NCI-H748 treated with DMSO at 0.1 percent for 48 hours (cell line): Measurements from ENCODE around the gene FAM124B.

Source experiments
- DNase-seq: peaks from one replicate; lab custom pipeline; 2025; lab: John Stamatoyannopoulos, UW

Gene FAM124B

DNA sequence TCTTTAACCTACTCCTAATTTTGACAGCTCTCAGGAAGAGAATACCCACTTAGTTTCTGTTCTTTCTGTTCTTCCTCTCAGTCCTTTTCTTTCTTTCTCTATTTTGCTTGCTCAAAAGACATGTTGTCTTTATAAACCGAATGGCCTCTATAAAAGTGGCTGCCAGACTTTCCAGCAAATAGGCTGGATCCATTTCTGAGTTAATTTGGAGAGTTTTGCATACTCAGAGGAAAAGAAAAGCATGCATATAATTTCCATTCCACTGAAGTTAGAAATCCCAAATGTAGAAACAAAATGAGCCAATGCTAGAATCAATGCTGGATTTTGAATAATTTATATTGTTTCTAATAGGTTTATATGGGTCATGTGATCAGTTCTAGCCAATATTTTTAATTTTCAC is 65.9 kb downstream of the FAM124B start:
- no peak for DNase-seq

DNA sequence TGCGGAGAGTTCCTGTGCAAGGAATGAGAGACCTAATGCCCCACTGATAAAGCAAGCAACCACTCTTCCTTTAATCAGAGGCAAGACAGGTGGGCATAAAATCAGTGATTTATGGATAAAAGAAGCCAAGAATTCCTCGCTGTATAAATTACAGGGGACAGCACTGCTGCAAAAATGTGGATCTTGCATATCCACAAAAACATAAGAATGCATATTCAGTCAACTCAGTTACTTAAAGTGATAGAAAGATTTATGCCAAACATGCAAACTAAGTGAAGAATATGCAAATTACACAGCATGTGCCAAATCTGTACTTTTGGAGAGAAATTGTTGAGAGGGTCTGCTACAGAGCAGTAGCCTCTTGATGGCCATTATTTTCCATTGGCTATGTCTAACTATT is 67.2 kb downstream of the FAM124B start:
- no peak for DNase-seq

DNA sequence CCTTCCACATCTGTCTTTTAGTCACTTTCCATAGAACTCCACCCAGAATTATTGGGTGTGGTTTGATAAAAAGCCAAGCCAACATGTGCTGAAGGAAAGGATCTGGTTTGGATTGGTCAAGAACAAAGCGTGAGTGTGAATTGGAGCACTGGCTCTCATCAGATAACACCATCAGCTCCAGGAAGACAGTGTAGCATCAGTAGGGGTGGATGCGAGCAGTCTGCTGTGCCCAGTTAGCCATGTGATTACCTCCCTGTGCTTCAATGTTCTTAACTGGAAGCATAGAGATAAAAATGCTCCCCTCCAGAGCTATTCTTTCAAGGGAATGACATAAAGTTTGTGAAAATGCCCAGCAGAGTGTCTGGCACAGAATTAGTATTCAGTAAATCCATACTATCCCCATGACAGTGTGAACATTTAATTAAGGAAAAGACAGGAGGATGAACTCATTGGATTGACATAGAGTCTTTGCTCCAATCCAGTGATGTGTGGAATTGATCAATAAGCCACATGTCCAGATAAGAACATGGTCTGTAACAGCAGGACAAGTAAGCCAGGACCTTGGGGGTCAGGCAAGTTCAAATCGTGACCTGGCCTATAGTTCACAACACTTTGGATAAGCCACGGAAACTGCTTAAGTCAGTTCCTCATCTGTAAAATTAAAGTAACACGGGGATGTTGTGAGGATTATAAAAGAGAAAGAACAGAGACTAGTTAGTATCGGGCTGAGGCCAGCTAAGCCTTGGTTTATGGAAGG is 68.0 kb downstream of the FAM124B start:
- DNase-seq = no peak

DNA sequence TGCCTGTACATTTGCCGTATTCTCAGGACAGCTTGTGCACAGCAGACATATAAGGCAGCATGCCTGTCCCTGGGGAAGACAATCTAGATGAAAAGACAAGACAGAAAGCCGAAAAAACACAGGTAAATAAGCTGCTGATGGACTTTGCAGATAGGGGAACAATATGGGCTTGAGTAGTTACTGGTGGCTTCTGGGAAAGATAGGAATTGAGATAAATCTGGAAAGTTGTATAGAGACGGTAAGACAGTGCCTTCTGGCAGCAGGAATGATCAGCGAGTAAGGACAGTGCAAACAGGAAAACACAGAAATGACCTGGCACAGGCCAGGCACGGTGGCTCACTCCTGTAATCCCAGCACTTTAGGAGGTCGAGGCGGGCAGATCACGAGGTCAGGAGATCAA is 70.2 kb downstream of the FAM124B start:
- no peak for DNase-seq

DNA sequence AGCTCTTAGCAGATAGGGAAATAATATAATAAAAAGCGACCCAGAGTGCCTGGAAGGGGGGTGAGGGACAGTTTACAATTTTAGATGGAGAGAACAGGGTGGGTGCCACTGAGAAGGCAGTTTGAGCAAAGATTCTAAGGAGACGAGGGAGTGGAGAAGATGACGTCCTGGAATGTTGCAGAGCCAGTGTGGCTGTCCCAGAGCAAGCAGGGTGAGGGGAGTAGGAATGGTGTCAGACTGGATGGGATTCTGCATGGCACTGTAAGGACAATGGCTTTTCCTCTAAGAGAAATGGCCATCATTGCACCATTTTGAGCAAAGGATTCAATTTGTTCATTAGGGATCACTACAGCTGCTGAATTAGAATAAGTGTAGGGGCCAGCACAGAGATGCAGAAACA is 73.1 kb downstream of the FAM124B start:
- DNase-seq = no peak
